ACHN (cell line): ENCODE results near the gene ZSCAN5C.
A peak's percentile ranks its signal among the peaks of the same experiment; 100 is the strongest.
"Not testable (repeated sequence)": the region's sequence is repeated elsewhere in the genome, so short reads cannot be mapped to it uniquely, and the experiment has no call there.

ENCODE experiments used
- DNase-seq: peaks from one replicate; pipeline ENCODE4 v3.0.0-alpha.2; 2015
- in situ Hi-C: cut with HindIII; loops from 2 replicates; pipeline ENCODE4 v1.10.0; 2017; ENCODE audit warnings: low sequenced_read_pairs, low pct_ligation_motif_present, low pct_unique_long_range_greater_than_20kb

Gene ZSCAN5C

GRCh38 chr19:56201973-56202372 lies at the start of gene ZSCAN5C:
Gene ZSCAN5C (plus strand): TSS chr19:56202273. CDS start chr19:56205914, 3,641 bp downstream.
- no peak for DNase-seq
- in situ Hi-C loops, result no loop called here

- in situ Hi-C loops, result no loop called here
- no peak for DNase-seq
Measured at GRCh38 chr19:56152644-56153043, 49.4 kb upstream of the ZSCAN5C start.

- no peak for DNase-seq
- in situ Hi-C loops, result no loop called here
Measured at GRCh38 chr19:56153507-56153906, 48.6 kb upstream of the ZSCAN5C start.

- in situ Hi-C loops, result no loop called here
- no peak for DNase-seq
Measured at GRCh38 chr19:56155124-56155687, 46.9 kb upstream of the ZSCAN5C start.

- in situ Hi-C loops, result no loop called here
- DNase-seq, result no peak
Measured at GRCh38 chr19:56156768-56157167, 45.3 kb upstream of the ZSCAN5C start.

- no peak for DNase-seq
- in situ Hi-C loops, result no loop called here
Measured at GRCh38 chr19:56158170-56158757, 43.8 kb upstream of the ZSCAN5C start.

- DNase-seq, result no peak
- in situ Hi-C loops, result no loop called here
Measured at GRCh38 chr19:56159009-56159559, 43.0 kb upstream of the ZSCAN5C start.

GRCh38 chr19:56159622-56160271 lies 42.3 kb upstream of the ZSCAN5C start:
- in situ Hi-C loops, result no loop called here

GRCh38 chr19:56161534-56161933 lies 40.5 kb upstream of the ZSCAN5C start:
- in situ Hi-C loops, result no loop called here
- no peak for DNase-seq

More at GRCh38 chr19:56159622-56160271, 42.3 kb upstream of the ZSCAN5C start:
- no peak for DNase-seq

- no peak for DNase-seq
- in situ Hi-C loops, result no loop called here
Measured at GRCh38 chr19:56162258-56162657, 39.8 kb upstream of the ZSCAN5C start.

- no peak for DNase-seq
- in situ Hi-C loops, result no loop called here
Measured at GRCh38 chr19:56163097-56163496, 39.0 kb upstream of the ZSCAN5C start.

- DNase-seq, result peak; percentile 22
- in situ Hi-C loops, result no loop called here
Measured at GRCh38 chr19:56167064-56167578, 35.0 kb upstream of the ZSCAN5C start.

- peak; percentile 89 for DNase-seq
- in situ Hi-C loops, result no loop called here
Measured at GRCh38 chr19:56170261-56170660, 31.8 kb upstream of the ZSCAN5C start.

- in situ Hi-C loops, result no loop called here
Measured at GRCh38 chr19:56174086-56174485, 28.0 kb upstream of the ZSCAN5C start.

GRCh38 chr19:56174550-56174949 lies 27.5 kb upstream of the ZSCAN5C start:
- in situ Hi-C loops, result no loop called here
- no peak for DNase-seq

More at GRCh38 chr19:56174086-56174485, 28.0 kb upstream of the ZSCAN5C start:
- DNase-seq, result no peak

- in situ Hi-C loops, DNase-seq: not testable (repeated sequence)
Measured at GRCh38 chr19:56175861-56176307, 26.2 kb upstream of the ZSCAN5C start, which contains the start of gene GALP. Gene GALP (plus strand): TSS chr19:56176008. CDS start chr19:56177109, 1,101 bp downstream.

GRCh38 chr19:56176310-56176709 lies 25.8 kb upstream of the ZSCAN5C start:
- in situ Hi-C loops, DNase-seq: not testable (repeated sequence)

GRCh38 chr19:56176881-56177280 lies 25.2 kb upstream of the ZSCAN5C start:
- DNase-seq, result no peak
- in situ Hi-C loops, result no loop called here

GRCh38 chr19:56177564-56178243 lies 24.4 kb upstream of the ZSCAN5C start:
- no peak for DNase-seq
- in situ Hi-C loops, result no loop called here
